ENCODE measurements around the gene SEMA7A. TPM values are rescaled to one million over a fixed set of nuclear protein-coding genes. Genes with fewer than 3 reads are reported as not detected.

SEMA7A gene
- total and polyA plus RNA-seq, 11 donors: 0.53 to 7.5 (median 1.8) TPM

GRCh38 chr15:74428970-74429780 lies 4.6 kb downstream of the SEMA7A start:
- intact Hi-C loops (cut with DNase I): no loop called here
- WGBS, 4 donors: 88 to 91% (median 89%) methylated on average over 9 to 14 of the region's 14 CpGs
- Histone ChIP-seq H3K9me3 (no peaks in the 10 kb centered on the region), H3K27ac (peak overlapping the region in 1 of 12 donors; percentile 51), H3K4me1 (peaks cover 0 to 38% (median 11%) of the 10 kb centered on the region in 12 donors), H3K4me3 (no peak overlapping the region), H3K36me3 (no peaks in the 10 kb centered on the region), H3K27me3 (peaks cover 0 to 13% (median 4%) of the 10 kb centered on the region in 9 donors)
- DNase-seq (peak in 1 of 5 donors; percentile 37), ATAC-seq (no peak)
- TF ChIP-seq, protein P1, sequence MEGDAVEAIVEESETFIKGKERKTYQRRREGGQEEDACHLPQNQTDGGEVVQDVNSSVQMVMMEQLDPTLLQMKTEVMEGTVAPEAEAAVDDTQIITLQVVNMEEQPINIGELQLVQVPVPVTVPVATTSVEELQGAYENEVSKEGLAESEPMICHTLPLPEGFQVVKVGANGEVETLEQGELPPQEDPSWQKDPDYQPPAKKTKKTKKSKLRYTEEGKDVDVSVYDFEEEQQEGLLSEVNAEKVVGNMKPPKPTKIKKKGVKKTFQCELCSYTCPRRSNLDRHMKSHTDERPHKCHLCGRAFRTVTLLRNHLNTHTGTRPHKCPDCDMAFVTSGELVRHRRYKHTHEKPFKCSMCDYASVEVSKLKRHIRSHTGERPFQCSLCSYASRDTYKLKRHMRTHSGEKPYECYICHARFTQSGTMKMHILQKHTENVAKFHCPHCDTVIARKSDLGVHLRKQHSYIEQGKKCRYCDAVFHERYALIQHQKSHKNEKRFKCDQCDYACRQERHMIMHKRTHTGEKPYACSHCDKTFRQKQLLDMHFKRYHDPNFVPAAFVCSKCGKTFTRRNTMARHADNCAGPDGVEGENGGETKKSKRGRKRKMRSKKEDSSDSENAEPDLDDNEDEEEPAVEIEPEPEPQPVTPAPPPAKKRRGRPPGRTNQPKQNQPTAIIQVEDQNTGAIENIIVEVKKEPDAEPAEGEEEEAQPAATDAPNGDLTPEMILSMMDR (IDR thresholded peaks at IDR 0.05): no peak
- TF ChIP-seq POLR2A (IDR thresholded peaks at IDR 0.05): no peak

GRCh38 chr15:74428442-74428787 lies 5.3 kb downstream of the SEMA7A start:
- Histone ChIP-seq H3K27ac (peak overlapping the region in 1 of 12 donors; percentile 51), H3K27me3 (peaks cover 0 to 13% (median 4%) of the 10 kb centered on the region in 9 donors), H3K9me3 (no peaks in the 10 kb centered on the region), H3K4me1 (peaks cover 0 to 36% (median 9%) of the 10 kb centered on the region in 12 donors), H3K36me3 (no peaks in the 10 kb centered on the region), H3K4me3 (no peak overlapping the region)
- ATAC-seq (peak in 1 of 4 donors; percentile 8), DNase-seq (no peak)
- intact Hi-C loops (cut with DNase I): no loop called here
- TF ChIP-seq POLR2A (IDR thresholded peaks at IDR 0.05): no peak
- TF ChIP-seq, protein P1 (IDR thresholded peaks at IDR 0.05): no peak
- 92 to 93% (median 93%) methylated on average over 5 of the region's 5 CpGs for WGBS, 4 donors

GRCh38 chr15:74427607-74428441 lies 5.9 kb downstream of the SEMA7A start:
- H3K4me3 ChIP-seq: no peak overlapping the region
- ATAC-seq (no peak), DNase-seq (no peak)
- intact Hi-C loops (cut with DNase I): no loop called here
- no peaks in the 10 kb centered on the region for H3K9me3 ChIP-seq
- WGBS, 4 donors: 85 to 87% (median 86%) methylated on average over 9 of the region's 9 CpGs
- H3K4me1 ChIP-seq: peaks cover 0 to 34% (median 6%) of the 10 kb centered on the region in 12 donors
- H3K36me3 ChIP-seq: no peaks in the 10 kb centered on the region
- H3K27ac ChIP-seq: no peak overlapping the region
- TF ChIP-seq, protein P1 (IDR thresholded peaks at IDR 0.05): no peak
- no peak for TF ChIP-seq POLR2A (IDR thresholded peaks at IDR 0.05)
- H3K27me3 ChIP-seq: peaks cover 0 to 10% (median 4%) of the 10 kb centered on the region in 9 donors
